ENCODE measurements around the gene TCF15.

The TCF15 gene

DNA sequence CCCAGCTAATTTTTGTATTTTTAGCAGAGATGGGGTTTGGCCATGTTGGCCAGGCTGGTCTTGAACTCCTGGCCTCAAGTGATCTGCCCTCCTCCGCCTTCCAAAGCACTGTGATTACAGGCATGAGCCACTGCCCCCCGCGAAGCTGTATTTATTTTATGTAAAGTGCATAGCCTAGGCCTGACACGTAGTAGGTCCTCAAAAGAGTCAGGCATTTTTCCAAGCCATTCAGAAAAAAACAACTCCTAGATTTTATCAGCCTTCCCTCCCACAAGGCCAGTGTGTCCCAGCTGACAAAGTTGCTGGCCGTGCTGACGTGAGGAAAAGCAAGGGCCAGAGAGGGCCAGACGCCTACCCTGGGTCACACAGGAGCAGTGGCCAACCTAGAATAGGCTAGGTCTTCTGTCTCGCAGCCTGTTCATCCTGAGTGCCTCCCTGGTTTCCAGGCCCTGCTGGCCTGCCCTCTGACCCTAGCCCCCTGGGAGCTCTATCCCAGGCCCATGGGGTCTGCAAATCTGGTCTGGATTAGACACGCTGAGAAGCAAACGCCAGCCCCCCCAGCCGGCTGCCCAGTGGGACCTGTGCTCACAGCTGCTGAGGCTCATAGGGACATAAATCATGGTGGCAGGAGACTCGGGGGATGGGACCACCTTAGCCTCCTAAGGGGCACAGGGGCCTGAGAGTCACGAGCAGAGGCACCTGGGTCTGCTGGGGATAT is 11.8 kb downstream of the TCF15 start:
- DNase-seq (ENCODE audit: extremely low read depth, insufficient read length), result no peak
- Histone ChIP-seq H3K4me3 (replicated peaks; ENCODE audit: low read depth, low read length) (no peak overlapping the region), H3K36me3 (ENCODE audit: control insufficient read depth, insufficient read depth, low read length) (no peaks in the 10 kb centered on the region), H3K27me3 (replicated peaks; ENCODE audit: control insufficient read depth, insufficient read depth, low read length) (no peaks in the 10 kb centered on the region)
- TF ChIP-seq, protein P1, sequence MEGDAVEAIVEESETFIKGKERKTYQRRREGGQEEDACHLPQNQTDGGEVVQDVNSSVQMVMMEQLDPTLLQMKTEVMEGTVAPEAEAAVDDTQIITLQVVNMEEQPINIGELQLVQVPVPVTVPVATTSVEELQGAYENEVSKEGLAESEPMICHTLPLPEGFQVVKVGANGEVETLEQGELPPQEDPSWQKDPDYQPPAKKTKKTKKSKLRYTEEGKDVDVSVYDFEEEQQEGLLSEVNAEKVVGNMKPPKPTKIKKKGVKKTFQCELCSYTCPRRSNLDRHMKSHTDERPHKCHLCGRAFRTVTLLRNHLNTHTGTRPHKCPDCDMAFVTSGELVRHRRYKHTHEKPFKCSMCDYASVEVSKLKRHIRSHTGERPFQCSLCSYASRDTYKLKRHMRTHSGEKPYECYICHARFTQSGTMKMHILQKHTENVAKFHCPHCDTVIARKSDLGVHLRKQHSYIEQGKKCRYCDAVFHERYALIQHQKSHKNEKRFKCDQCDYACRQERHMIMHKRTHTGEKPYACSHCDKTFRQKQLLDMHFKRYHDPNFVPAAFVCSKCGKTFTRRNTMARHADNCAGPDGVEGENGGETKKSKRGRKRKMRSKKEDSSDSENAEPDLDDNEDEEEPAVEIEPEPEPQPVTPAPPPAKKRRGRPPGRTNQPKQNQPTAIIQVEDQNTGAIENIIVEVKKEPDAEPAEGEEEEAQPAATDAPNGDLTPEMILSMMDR (IDR thresholded peaks at IDR 0.05; ENCODE audit: insufficient read depth, low read length, poor library complexity, severe bottlenecking), result no peak

DNA sequence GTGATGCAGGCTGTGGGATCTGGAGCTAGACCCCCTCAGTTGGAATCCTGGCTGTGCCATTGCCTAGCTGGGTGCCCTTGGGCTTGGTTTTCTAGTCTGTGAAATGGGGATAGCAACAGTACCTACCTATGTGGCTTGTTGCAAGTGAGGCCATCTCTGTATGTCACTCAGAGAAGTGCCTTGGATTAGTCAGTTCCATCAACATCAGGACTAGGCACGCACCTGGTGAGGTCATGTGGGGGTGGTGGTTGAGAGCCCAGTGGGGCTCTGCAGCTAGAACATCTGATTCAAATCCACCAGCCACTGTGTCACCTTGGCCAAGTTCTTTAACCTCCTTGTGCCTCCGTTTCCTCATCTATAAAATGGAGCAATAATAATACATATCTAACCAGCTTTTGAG is 12.5 kb downstream of the TCF15 start:
- Histone ChIP-seq H3K4me3 (replicated peaks; ENCODE audit: low read depth, low read length) (no peak overlapping the region), H3K27me3 (replicated peaks; ENCODE audit: control insufficient read depth, insufficient read depth, low read length) (no peaks in the 10 kb centered on the region), H3K36me3 (ENCODE audit: control insufficient read depth, insufficient read depth, low read length) (no peaks in the 10 kb centered on the region)
- TF ChIP-seq, protein P1 (IDR thresholded peaks at IDR 0.05; ENCODE audit: insufficient read depth, low read length, poor library complexity, severe bottlenecking), result no peak
- DNase-seq (ENCODE audit: extremely low read depth, insufficient read length), result no peak

DNA sequence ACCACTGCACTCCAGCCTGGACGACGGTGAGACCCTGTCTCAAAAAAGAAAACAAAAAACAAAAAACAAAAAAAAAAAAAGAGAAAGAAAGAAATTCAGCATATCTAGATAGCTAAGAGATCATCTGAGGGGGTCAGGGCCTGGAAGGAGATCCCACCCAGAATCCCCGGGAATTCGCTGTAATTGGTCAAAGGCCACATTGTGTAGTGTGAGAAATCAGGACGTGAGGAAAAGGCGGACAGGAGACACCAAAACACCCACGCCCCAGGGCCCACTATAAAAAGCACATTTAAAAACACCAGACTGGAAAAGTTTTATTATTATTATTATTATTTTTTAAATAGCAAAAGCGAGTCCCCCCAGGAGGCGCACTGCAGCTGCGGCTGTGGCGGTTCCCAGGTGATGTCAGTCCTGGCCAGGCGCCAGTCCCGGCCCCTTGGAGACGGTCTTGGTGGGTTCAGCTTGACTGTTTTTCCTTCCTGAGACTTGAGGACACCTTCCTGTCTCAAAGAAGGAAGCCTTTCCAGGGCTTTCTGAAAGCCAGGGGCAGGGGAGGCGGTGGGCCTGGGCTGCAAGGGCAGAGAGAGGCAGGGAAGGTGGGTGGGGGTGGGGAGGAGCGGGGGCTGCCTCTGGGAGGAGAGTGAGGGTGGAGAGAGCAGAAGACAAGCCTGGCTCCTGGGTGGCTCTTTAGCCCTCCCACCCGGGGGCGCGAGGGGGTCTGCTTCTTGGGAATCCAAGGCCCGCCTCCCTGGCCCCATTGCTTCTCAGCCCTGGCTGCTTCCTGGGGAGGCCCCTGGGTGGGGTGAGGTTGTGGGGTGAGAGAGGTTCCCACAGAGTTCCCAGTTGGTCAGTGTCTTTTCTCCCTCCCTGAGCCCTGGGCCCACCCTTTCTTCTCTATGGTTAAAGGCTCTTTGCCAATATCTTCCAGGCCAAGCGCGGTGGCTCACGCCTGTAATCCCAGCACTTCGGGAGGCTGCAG is 14.5 kb downstream of the TCF15 start:
- TF ChIP-seq, protein P1 (IDR thresholded peaks at IDR 0.05; ENCODE audit: insufficient read depth, low read length, poor library complexity, severe bottlenecking), result no peak
- Histone ChIP-seq H3K36me3 (ENCODE audit: control insufficient read depth, insufficient read depth, low read length) (no peaks in the 10 kb centered on the region), H3K4me3 (replicated peaks; ENCODE audit: low read depth, low read length) (no peak overlapping the region), H3K27me3 (replicated peaks; ENCODE audit: control insufficient read depth, insufficient read depth, low read length) (no peaks in the 10 kb centered on the region)
- DNase-seq (ENCODE audit: extremely low read depth, insufficient read length), result no peak

DNA sequence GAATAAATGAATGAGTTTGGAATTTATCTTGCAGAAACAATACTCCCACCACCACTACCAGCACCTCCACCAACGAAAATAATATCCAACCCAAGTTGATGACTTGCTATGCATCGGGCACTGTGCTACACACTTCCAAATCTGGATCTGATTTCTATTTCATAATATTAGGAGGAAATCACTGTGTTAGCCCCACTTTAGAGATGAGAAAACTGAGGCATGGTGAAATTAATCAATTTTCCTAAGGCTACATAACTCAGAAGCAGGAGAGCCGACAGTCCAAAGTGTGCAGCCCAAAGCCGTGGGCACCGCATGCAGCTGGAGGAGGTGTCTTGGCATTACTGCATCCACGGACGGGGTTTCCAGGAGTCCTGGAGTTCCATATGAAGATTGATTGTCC is 17.6 kb downstream of the TCF15 start:
- TF ChIP-seq, protein P1 (IDR thresholded peaks at IDR 0.05; ENCODE audit: insufficient read depth, low read length, poor library complexity, severe bottlenecking), result no peak
- Histone ChIP-seq H3K4me3 (replicated peaks; ENCODE audit: low read depth, low read length) (no peak overlapping the region), H3K27me3 (replicated peaks; ENCODE audit: control insufficient read depth, insufficient read depth, low read length) (no peaks in the 10 kb centered on the region), H3K36me3 (ENCODE audit: control insufficient read depth, insufficient read depth, low read length) (no peaks in the 10 kb centered on the region)
- no peak for DNase-seq (ENCODE audit: extremely low read depth, insufficient read length)

DNA sequence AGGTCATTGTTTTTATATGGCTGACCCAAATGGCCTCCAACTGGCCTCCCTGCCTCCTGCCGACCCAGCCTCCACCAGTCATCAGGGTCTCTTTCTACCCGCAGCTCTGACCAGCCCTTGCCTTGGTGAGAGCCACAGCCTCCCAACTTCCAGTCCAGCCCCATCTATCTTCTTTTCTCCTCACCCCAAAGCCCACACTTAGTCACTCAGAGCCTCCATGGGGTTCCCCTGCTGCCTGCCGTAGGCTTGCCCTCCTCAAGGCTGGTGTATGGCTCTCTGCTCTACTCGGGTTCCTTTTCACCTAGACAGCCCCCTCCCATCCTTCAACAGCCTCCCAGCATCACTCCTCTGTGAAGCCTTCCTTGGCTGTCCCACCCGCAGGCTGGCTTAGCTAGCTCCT is 18.2 kb downstream of the TCF15 start:
- Histone ChIP-seq H3K36me3 (ENCODE audit: control insufficient read depth, insufficient read depth, low read length) (no peaks in the 10 kb centered on the region), H3K27me3 (replicated peaks; ENCODE audit: control insufficient read depth, insufficient read depth, low read length) (no peaks in the 10 kb centered on the region), H3K4me3 (replicated peaks; ENCODE audit: low read depth, low read length) (no peak overlapping the region)
- DNase-seq (ENCODE audit: extremely low read depth, insufficient read length), result no peak
- TF ChIP-seq, protein P1 (IDR thresholded peaks at IDR 0.05; ENCODE audit: insufficient read depth, low read length, poor library complexity, severe bottlenecking), result no peak

All from GM06990 (cell line).